GDM1 (cell line): ENCODE results near the gene LGR5.
A peak's percentile ranks its signal among the peaks of the same experiment; 100 is the strongest.

Experiments used
- DNase-seq: peaks from one replicate; lab custom pipeline; 2025; lab: John Stamatoyannopoulos, UW

The LGR5 gene

DNA sequence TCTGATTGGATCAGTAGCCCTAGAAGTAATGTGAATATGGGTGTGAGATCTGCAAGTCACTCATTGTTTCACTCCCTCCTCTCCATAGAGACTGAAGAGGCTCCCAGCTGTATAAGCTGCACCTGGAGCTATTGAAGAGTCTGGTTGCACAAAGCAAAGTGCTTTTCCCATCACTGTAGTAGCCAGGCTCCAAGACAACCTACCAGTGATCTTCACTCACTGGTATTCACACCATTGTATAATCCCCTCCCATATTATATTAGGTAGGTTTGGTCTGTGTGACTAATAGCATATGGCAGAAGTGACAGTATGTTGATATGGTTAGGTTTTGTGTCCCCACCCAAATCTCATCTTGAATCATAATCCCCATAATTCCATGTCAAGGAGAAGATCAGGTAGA is 159.6 kb downstream of the LGR5 start:
- no peak for DNase-seq

DNA sequence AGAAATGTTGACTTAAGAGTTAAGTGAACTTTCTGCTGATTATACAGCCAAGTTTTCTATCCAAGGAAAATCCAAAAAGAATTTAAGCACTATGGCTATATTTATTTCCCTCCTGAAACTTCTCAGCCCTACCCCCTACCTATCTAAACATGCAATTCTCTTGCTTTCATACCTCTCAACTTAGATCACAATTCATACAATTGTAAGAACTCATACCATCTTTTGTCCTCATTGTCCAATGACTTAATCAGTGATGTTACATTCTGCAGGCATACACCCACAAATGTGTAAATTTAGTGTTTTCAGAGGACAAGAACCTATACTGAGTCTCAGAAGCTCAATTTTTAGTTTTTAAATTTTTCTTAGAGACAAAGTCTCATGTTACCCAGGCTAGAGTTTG is 161.9 kb downstream of the LGR5 start:
- DNase-seq, result no peak

GRCh38 chr12:71602761-71603577 is 163.4 kb downstream of the LGR5 start:
- no peak for DNase-seq

- DNase-seq, result no peak
Observed at GRCh38 chr12:71605039-71605438, 165.4 kb downstream of the LGR5 start.

GRCh38 chr12:71607494-71608330 is 168.1 kb downstream of the LGR5 start:
- DNase-seq, result no peak

DNA sequence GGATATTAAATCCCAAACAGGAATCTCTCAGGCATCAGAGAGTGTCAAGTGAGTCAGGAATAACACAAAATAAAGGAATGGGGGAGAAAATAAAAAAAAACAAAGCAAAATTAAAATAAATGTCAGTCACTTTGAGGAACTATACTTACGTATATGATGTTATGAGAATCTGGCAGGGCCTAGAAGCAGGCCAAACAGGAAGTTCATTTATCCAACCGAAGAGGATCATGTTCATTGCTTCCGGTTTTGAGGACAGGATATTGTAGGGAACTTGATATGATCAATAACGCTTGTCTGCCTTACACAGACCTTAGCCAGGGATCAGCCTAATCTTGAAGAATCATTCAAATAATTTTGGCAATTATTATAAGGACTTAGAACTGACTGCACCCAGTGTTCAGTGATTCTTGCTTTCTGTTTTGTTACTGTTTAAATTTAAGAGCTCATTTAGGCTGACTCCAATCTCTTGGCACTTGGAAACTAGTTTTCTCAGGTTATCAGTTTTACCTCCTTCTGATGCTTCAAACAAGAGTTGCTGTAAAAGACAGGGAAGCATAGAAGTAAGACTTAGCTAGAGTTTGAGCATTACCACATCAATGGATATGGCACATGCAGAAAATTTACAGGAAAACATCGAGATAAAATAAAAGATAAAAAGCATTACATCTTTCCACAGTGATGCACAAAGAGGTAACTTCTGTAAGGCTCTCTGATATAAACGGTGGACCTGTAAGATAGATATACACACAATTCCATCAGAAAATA is 170.6 kb downstream of the LGR5 start:
- DNase-seq, result no peak

GRCh38 chr12:71621938-71622337 is 182.3 kb downstream of the LGR5 start:
- DNase-seq, result no peak

GRCh38 chr12:71625476-71625875 is 185.9 kb downstream of the LGR5 start:
- no peak for DNase-seq

DNA sequence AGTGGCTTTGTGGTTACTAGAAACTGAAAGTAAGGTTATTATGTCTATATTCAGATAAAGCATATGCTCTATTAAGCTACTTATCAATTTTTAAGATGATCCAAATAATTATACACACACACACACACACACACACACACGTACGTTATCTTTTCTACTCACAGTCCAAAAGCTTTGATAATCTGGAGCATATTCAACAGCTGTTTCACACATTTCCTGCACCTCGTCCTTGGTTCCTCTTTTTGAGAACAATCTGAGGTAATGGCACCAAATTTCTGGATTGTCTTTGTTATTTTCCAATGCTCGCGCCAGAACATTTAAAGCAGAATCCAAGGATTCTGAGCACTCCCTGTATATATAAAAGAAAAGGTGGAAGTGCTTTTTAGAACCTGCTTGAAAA is 186.5 kb downstream of the LGR5 start:
- peak; percentile 33 for DNase-seq

DNA sequence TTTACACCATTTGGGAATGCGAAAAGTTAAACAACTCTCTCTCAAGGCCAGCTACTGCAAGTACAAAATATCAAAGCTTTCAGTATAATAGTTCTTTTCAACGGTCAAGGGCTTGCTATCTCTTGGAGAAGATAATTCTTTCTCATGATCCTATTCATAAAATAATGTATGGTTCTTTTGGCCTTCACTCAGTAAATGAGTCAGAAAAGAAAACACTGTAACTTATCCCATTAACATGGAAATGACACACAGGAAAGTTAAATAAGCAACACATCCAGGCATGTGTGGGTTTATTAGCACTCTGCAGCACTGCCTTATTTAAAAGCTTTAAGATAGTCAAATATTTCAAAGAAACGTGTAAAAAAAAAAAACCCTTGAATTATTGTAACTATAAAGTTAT is 187.2 kb downstream of the LGR5 start:
- DNase-seq, result no peak

- no peak for DNase-seq
Observed at GRCh38 chr12:71627438-71628002, 187.9 kb downstream of the LGR5 start.
